ENCODE measurements around the gene RAPH1.
"Not testable (repeated sequence)": the region's sequence is repeated elsewhere in the genome, so short reads cannot be mapped to it uniquely, and the experiment has no call there.

The RAPH1 gene

DNA sequence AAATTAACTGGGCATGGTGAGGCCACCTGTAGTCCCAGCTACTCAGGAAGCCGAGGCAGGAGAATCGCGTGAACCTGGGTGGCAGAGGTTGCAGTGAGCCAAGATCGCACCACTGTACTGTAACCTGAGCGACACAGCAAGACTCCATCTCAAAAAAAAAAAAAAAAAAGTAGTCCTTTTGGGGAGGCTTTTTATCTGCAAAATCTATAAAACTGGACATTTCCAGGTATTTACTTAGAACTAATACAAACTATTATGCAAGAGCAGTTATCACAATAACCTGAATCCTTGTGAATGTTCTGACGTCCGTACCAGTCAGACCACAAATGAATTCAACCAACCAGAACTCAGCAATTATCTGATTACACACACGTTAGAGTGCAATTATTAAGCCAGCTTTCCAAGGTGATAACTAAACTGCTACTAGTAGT lies 8.8 kb upstream of the RAPH1 start:
- no peak for DNase-seq

DNA sequence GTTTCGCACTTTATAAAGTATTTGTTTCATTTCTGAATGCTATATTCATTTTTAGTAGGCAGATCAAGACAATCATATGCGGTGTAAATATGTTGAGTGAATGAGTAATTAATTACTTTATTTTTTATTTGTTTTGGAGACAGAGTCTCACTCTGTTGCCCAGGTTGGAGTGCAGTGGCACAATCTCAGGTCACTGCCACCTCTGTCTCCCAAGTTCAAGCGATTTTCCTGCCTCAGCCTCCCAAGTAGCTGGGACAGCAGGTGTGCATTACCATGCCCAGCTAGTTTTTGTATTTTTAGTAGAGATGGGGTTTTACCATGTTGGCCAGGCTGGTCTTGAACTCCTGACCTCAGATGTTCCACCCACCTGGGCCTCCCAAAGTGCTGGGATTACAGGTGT lies 5.5 kb upstream of the RAPH1 start:
- not testable (repeated sequence) for DNase-seq

DNA sequence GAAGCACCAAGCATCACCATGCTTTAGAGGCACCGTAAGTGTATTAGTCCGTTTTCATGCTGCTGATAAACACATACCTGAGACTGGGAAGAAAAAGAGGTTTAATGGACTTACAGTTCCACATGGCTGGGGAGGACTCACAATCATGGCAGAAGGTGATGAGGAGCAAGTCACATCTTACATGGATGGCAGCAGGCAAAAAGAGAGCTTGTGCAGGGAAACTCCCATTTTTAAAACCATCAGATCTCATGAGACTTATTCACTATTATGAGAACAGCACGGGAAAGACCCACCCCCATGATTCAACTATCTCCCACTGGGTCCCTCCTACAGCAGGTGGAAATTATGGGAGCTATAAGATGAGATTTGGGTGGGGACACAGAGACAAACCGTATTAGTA lies 3.1 kb upstream of the RAPH1 start:
- not testable (repeated sequence) for DNase-seq

DNA sequence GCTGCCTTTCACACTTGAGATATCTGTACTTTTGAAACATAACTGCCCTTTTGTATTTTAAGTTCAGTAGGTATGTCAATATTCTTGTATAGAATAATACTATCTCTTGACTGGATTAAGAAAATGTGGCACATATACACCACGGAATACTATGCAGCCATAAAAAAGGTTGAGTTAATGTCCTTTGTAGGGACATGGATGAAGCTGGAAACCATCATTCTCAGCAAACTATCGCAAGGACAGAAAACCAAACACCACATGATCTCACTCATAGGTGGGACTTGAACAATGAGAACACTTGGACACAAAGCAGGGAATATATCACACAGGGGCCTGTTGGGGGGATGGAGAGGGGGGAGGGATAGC lies 1.5 kb upstream of the RAPH1 start:
- DNase-seq = not testable (repeated sequence)

DNA sequence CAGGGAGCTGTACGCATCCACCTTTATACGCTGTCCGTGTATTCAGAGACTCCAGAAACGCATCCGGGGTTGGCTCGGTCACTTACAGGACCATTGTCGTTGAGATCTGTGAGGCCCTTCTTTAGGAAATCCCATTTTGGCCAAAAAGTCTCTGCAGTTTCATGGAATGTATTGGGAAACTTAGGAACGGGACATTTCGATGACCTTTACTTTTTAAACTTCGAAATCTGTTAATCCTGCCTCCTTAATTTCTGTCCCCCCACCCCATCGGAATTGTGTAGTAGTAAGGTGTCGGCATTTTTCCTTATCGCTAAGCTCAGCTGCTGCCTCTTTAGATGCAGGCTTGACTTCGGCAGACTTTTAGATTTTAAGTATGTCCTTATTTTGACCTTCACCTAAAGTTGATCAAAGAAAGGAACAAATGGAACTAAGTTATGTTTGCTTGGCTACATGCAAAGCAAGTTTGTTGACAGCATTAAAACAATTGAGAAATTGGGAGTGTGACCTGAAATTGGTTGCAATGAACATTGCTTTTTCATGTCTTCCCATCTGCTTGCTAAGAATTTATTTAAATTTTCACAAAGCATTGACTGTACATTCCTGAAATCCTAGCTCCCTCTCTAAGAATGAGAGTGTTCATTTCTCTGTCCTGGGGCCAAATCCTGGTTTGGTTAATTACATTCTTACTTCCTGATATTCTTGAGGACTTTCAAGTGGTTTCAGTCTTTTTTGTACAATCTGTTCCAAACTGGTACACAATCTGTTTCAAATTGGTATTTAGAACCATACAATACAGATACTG lies 884 bp upstream of the RAPH1 start:
- no peak for DNase-seq

DNA sequence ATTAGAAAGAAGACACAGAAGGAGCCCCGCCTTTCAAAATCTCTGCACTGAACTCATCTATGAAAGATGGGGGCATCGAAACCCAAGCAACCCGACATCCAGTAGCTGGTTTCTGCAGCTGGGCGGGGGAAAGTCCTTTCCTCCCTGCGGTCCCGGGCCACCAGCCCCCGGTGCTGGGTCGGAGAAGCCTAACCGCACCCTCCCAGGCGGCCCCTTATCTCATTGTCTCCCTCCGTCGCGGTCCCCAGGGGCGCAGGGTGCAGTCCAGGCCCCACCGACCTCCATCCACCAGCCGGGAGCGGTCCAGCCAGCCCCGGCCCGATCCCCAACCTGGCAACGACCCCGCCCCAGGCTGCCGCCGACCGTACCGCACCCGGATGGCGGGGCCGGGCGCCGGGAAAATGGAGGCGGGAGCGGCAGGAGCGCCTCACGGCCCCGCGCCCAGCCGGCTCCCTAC lies 452 bp downstream of the RAPH1 start:
- DNase-seq = no peak

DNA sequence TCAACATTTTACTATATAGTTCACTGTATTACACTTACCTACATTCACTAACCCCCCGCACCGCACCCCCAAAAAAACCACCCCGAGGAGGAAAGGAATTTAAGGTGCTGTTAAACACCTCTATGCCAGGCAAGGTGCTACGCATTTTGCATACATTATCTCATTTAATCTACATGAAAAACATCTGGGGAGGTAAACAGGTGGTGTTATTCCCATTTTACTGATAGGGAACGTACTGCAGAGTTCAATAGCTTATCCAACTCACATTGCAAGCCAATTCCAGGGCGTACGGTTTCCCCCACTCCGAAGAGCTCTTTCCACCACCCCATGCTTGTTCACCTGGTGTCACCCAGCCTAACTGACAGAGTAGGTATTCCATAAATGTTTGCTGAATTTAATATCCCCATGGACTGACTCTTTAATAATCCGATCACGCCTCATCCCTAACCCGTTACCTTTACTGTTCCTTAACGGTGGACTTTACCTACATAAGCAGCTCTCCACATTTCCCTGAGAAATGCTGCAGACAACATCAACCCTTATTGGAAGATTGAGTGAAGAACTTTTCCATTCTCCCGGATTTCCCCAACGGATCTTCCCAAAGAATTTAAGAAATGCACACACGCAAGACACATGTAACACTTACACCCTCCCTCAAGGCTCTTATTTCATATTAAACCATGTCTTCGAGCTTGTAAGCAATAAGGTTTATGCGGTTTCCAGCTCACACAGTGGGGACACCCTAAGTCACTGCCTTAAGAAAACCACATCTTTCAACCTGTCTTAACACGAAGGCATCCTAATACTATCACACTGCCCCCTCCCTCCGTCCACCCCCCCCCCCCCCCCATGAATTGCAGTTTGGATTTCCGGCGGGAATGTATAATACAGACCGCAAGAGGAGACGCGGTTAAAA lies 1.2 kb downstream of the RAPH1 start:
- DNase-seq = no peak

DNA sequence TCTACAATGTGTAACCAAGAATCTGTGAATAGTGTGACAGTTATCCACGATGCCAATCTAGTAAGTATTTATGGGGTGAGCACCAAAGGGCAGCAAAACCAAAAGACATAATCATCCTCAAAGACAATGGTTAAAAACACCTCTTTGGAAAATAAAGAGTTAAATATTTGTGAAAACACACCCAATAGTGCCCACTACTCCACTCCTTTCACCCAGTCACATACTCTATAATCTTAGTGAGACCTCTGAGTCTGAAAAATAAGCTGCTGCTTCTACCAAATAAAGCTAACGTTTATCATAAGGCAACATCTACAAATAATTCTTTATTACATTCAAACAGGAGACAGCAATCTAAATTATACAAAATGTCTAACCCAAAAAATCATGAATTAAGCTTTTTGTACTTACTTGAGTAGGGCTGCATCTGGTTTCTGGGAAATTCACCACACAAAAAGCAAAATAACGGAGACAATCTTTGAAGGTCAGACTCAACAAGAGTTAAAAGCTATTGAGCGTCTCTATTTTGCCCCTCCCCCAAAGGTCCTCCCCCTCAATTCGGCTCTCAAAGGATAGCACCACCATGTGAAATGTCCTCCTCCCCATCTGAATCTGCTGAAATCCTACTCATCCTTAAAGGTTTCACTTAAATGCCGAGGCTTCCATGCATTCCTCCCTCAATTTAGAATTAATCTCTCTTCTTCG lies 2.0 kb downstream of the RAPH1 start:
- DNase-seq = no peak

DNA sequence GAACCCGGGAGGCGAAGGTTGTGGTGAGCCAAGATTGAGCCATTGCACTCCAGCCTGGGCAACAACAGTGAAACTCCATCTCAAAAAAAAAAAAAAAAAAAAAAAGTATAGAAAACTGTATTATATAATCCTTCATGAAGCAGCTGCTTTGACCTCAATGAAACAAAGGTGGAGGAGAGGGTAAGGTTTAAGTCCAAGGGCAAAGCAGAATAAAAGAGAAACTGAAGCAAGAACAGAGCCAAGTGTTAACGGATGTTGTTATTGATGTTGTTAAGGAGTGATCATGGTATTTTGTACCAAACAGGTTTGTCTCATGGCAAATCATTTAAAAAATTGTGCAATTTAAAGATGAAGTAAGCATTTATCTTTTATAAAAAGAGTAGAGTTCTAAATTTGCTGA lies 7.4 kb downstream of the RAPH1 start:
- no peak for DNase-seq

DNA sequence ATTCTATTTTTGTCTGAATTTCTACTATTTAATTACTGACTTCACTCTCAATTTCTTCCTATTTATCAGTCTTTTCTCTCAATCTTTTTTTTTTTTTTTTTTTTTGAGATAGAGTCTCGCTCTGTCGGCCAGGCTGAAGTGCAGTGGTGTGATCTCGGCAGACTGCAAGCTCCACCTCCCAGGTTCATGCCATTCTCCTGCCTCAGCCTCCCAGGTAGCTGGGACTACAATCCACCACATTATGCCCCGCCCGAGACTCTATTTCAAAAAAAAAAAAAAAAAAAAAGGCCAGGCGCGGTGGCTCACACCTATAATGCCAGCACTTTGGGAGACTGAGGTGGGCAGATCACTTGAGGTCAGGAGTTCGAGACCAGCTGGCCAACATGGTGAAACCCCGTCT lies 21.8 kb downstream of the RAPH1 start:
- not testable (repeated sequence) for DNase-seq

DNA sequence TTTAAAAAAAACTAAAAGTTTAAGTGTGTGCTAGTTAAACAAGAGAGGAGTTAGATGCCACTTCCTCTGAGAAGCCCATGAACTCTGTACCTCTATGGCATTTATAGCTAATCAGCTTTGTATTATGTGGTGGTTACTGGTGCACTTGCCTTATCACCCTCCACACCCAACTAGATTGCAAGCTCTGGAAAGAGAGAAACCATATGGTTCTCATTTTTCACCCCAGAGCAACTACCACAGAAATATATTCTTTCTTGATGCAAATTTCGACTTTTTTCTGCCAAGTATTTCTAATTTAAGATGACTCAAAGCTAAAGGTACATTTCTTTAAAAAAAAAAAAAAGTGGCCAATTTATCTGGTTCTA lies 24.2 kb downstream of the RAPH1 start:
- no peak for DNase-seq

DNA sequence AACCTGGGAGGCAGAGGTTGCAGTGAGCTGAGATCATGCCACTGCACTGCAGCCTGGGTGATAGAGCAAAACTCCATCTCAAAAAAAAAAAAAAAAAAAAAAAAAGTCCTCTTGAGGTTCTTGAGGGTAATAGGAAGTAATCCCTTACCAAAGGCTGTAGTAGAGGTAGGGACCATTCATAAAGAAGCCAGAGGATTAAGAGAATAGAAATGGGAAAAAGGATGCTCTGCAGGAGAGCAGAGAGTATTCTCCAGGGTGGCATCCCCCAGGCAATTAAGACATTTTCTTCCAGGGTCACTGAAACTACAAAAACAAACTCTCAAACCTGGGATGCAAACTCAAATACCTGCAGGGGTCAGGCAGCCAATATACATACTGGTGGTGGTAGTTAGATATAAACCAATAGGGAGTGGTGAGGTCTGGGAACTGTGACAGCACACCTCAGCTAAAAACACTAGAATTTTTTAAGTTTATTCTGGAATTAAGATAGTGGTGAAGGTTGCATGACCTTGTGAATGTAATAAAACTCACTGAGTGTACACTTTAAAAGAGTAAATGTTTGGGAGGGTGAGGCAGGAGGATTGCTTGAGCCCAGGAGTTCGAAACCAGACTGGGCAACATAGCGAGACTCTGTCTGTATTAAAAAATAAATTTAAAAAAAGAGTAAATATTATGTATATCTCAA lies 24.7 kb downstream of the RAPH1 start:
- no peak for DNase-seq

DNA sequence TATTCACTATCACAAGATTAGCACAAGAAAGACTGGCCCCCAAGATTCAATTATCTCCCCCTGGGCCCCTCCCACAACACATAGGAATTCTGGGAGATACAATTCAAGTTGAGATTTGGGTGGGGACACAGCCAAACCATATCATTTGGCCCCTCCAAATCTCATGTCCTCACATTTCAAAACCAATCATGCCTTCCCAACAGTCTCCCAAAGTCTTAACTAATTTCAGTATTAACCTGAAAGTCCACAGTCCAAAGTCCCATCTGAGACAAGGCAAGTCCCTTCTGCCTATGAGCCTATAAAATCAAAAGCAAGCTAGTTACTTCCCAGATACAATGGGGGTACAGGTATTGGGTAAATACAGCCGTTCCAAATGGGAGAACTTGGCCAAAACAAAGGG lies 31.6 kb downstream of the RAPH1 start:
- not testable (repeated sequence) for DNase-seq

DNA sequence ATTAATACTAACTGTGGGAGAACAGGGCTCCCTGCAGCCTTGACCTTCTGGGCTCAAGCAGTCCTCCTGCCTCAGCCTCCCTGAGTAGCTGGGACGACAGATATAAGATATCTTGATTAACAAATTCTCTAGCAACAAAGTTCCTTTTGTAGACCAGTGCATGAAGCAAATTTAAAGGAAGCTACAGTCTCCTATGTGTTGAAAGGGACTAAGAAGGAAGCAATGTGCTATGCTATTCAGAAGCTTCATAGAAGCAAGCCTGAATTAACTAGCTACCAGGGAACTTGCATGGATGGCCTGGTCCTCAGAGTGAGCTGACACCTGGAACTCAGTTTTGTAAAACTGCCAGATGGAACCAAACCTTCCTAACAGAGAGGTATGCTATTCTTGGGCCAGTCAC lies 33.2 kb downstream of the RAPH1 start:
- DNase-seq = no peak

DNA sequence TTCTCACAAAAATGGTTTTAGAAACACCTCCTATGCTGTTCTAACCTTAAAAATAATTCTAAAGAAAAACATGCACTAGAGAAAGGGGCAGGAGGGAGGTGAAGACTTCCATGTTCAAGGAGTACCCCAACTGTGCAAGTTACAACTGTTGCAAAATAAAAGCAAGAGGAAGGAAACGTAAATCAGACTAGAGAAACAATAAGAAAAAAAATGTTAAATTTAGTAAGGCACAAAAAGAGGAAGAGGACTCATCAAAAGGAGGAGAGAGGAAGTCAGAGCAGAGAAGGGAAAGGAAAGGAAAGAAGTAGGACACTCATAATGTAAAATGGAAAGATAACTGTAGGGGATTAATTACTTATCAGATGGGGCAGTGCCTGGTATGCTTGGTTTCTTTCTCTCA lies 34.1 kb downstream of the RAPH1 start:
- DNase-seq = peak; percentile 44

DNA sequence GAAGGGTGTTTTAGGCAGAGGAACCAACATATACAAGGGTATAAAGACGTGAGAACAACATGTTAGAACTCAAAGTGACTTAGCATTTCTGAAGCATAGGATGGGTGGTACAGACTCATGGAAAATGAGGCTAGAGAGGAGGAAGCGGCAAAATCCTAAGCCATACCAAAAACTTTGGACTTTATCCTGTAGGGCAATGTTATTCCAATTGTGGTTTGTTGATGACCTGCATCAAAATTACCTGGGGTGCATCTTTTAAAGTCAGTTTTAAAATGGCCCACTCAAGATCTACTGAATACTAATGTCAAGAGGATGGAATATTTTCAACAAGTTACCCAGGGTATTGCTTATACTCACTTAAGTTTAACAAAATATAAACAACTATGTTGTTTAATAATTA lies 34.8 kb downstream of the RAPH1 start:
- no peak for DNase-seq

DNA sequence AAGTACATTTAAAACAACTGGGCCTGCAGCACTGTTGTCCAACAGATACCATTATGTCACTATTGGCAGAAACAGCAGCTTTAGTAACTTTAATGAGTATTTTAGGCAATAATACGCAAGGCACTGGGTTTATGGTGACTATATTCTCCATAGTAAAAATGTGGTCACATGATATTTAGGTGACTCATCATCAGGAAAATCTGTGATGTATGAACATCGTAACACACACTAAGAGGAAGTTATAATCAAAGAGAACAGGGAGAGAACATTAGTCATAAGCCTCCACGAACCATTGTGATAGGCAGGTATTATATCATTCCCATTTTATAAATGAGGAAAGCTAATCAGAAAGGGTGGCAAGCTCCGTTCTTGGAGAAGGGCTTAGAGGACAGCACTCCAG lies 36.9 kb downstream of the RAPH1 start:
- DNase-seq = no peak

DNA sequence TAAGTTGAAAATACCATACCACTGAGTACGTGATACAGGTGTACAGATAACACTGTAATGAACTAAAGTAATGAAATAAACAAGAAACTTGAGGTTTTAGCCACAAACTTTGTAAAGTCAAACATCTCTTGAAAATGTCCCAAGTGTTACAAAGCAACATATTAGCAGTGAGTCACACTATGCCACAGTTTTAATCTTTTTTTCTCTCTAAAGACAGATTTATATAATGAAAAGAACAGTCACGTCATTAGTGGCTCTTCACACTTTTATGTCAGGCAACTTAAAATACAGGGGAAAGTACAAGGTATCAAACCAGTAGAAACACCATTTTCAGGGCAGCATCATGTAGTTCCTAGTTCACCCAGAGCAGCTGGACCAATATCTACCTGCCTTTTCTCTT lies 42.1 kb downstream of the RAPH1 start:
- no peak for DNase-seq

DNA sequence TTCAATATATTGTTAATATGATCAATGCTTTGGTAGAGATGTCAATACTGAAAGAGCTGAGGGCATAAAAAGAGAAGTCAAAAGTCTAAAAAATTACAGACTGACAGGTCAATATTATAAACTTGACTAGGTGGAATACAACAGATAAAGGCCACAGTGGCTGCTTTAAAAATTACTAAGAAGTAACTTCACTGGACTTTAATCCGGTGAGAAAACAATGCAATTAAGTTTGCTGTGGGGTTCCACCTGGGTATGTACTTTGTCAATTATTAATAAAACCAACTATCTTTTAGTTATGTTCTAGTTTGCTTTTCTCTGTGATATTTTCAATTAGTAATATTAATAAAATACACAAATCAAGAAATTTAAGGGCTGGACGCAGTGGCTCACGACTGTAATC lies 44.7 kb downstream of the RAPH1 start:
- DNase-seq = no peak

DNA sequence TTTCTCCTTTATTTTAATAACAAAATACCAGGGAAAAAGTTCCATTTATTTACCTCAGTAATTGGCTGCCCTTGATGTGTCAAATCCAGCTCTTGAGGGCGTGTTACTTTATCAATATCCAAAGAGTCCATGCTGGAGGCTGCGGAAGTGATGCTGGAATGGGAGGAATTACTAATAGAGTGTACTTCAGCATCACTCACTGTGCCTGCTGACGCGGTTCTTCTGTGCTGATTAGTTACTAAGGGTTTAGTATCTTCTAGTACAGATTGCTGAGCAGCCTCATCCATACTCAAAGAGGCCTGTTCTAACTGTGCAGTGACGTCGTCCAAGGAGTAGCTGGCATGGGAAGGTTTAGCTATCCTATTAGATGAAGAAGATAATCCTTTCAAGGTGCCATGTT lies 45.6 kb downstream of the RAPH1 start:
- no peak for DNase-seq

DNA sequence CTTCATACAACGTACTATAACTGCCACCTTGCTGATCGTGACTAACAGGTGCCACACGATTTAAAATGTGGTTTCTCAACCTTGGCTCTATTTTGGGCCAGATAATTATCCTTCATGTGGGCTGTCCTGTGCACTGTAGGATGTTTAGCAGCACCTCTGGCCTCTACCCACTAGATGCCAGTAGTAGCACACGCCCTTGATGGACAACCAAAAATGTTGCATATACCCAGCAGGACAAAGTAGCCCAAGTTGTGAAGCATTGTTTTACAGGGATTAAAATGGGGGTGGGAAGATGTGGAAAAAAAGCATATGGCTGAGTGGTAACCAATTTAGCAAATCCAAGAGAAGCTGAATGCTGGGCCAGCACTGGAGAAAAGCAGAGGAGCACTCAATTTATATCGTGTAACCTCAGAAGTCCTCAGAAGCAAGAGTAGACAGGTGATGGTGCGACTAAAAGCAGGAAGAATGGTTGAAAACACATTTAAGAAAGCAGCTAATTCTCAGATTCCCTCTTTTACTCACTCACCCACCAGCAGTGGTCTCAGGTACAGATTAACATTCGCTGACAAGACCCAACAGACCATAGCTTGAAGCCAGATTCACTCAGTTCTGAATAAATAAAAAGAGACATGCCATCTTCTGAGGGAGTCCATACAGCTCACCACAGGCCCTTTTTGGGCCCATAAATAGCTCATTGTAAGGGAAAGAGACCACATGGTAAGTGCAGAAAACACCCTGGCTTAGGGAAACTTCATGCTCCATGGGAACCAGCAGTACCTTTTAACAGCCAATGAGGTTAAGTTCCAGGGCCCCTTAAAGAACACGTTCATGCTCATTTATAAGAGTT lies 50.6 kb downstream of the RAPH1 start:
- DNase-seq = no peak

DNA sequence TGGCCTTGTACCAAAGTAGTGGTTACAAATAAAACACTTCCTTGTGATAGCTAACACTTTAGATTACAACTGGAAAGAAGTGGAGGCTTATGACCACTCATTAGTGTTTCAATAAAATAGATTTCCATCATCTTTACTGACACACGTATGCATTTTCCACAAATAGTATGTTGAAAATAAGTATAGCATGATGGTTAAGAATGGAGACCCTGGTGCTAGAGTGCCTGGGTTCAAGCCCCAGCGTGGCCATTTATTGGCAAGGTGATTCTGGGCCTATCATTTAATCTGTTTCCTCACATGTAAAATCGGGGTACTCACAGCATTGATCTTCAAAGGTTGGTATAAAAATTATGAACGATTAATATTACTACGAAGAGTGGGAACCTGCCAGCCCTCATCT lies 54.5 kb downstream of the RAPH1 start:
- DNase-seq = no peak

Data from SIG-M5 (cell line).